CD4-positive, alpha-beta memory T cell (primary cell): Measurements from ENCODE around the gene TRIM41. TPM values are rescaled to one million over a fixed set of nuclear protein-coding genes. Genes with fewer than 3 reads are reported as not detected.

Experiments
- CTCF ChIA-PET: fragments of 350-600 bp; sonication (Branson Sonifier 250); formaldehyde crosslinking; loops from one replicate; lab custom pipeline; 2021; ENCODE audit warnings: inconsistent platforms; ENCODE audit not compliant: partially characterized antibody; lab: Charles Lee
- POLR2A ChIA-PET: fragments of 350-600 bp; sonication (Branson Sonifier 250); formaldehyde crosslinking; loops from one replicate; lab custom pipeline; 2021; ENCODE audit not compliant: partially characterized antibody; lab: Charles Lee
- DNase-seq, 5 donors: peaks; one replicate each; pipeline versions ENCODE4 v3.0.0 to v3.0.0-alpha.2; 2020 to 2022; ENCODE audit warnings: mixed read lengths in 1 of 5
- H3K27ac ChIP-seq: one replicate; pipeline ENCODE4 v1.7.0; 2013; ENCODE audit warnings: low read depth, low read length
- H3K27me3 ChIP-seq: 2 replicates; pipeline ENCODE4 v1.7.0; 2013; ENCODE audit warnings: mild to moderate bottlenecking, low read length, moderate library complexity; ENCODE audit not compliant: insufficient read depth
- H3K36me3 ChIP-seq: 2 replicates; pipeline ENCODE4 v1.7.0; 2013; ENCODE audit warnings: mild to moderate bottlenecking, low read length, moderate library complexity; ENCODE audit not compliant: insufficient read depth
- H3K4me1 ChIP-seq: 2 replicates; pipeline ENCODE4 v1.7.0; 2013; ENCODE audit warnings: mild to moderate bottlenecking, low read length, moderate library complexity; ENCODE audit not compliant: insufficient read depth
- H3K4me3 ChIP-seq, 2 donors: one replicate each; pipeline ENCODE4 v1.7.0; 2013; ENCODE audit warnings: low read length in 2 of 2, mild to moderate bottlenecking in 1 of 2
- H3K9me3 ChIP-seq, 2 donors: one replicate each; pipeline ENCODE4 v1.7.0; 2013; ENCODE audit warnings: low read length in 2 of 2, control low read depth in 1 of 2; ENCODE audit not compliant: control insufficient read depth in 1 of 2
- H3K27ac Mint-ChIP-seq, 7 donors: one replicate each; pipeline ENCODE4 v1.8.0; 2020 to 2021; ENCODE audit warnings: mixed read lengths in 7 of 7, mild to moderate bottlenecking in 6 of 7, inconsistent platforms in 3 of 7, moderate library complexity in 3 of 7
- H3K27me3 Mint-ChIP-seq, 2 donors: one replicate each; pipeline ENCODE4 v1.8.0; 2020 to 2021; ENCODE audit warnings: mixed read lengths in 2 of 2
- H3K36me3 Mint-ChIP-seq, 2 donors: one replicate each; pipeline ENCODE4 v1.8.0; 2020 to 2021; ENCODE audit warnings: mixed read lengths in 2 of 2, inconsistent platforms in 1 of 2, mild to moderate bottlenecking in 1 of 2
- H3K4me1 Mint-ChIP-seq, 4 donors: one replicate each; pipeline ENCODE4 v1.8.0; 2020 to 2021; ENCODE audit warnings: mixed read lengths in 4 of 4, mild to moderate bottlenecking in 1 of 4
- H3K4me3 Mint-ChIP-seq, 8 donors: one replicate each; pipeline ENCODE4 v1.8.0; 2020 to 2021; ENCODE audit warnings: mixed read lengths in 8 of 8, mild to moderate bottlenecking in 7 of 8, moderate library complexity in 6 of 8, inconsistent platforms in 3 of 8
- H3K9me3 Mint-ChIP-seq, 8 donors: one replicate each; pipeline ENCODE4 v1.8.0; 2020 to 2021; ENCODE audit warnings: mixed read lengths in 8 of 8, mild to moderate bottlenecking in 5 of 8, inconsistent platforms in 3 of 8, moderate library complexity in 1 of 8
- intact Hi-C: fragments of 100-400 bp; cut with micrococcal nuclease; formaldehyde crosslinking; loops from one replicate; pipeline ENCODE4 v1.15.1; 2023
- polyA plus RNA-seq, 2 donors: library from polyadenylated mRNA; unstranded; fragments of 300-500 nt; fragmentation: Illumina TruSeq; gene quantifications; one replicate each; pipeline ENCODE4 v1.2.3, GENCODE V29; 2021
- total RNA-seq, 2 experiments: library from RNA; stranded (reverse); gene quantifications; one replicate each; pipeline ENCODE4 v1.2.3, GENCODE V29; 2021

The TRIM41 gene
- total and polyA plus RNA-seq, 4 experiments from 2014 or later, result 1.7 to 40.7 (median 20.9) TPM

DNA sequence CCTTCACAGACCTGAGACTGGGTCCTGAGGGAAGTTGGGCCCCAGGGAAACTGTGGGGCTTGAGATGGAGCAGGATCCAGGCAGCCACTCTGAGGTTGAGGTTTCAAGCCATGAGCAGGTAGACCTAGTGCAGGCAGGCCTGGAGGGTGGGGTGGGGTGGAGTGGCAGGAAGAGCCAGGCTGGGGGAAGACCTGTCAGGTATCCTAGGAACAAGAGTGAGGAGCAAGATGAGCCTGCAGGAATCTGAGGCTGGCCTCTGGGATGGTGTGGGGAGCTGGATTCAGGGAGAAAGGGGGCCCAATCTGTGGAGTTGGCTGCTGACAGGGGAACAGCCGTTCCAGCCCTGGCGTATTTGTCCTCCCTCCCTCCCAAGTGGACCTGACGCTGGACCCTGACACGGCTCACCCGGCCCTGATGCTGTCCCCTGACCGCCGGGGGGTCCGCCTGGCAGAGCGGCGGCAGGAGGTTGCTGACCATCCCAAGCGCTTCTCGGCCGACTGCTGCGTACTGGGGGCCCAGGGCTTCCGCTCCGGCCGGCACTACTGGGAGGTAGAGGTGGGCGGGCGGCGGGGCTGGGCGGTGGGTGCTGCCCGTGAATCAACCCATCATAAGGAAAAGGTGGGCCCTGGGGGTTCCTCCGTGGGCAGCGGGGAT, 10.8 kb downstream of the TRIM41 start:
- H3K9me3 Mint-ChIP-seq, result peaks cover 0 to 4% (median 0%) of the 10 kb centered on the region in 8 donors
- H3K27ac Mint-ChIP-seq, result peak overlapping the region in 2 of 7 donors; percentile 57 to 70
- intact Hi-C loops, result no loop called here
- H3K27me3 ChIP-seq, result no peaks in the 10 kb centered on the region
- peaks cover 64 to 88% of the 10 kb centered on the region in 2 donors for H3K36me3 Mint-ChIP-seq
- H3K4me1 Mint-ChIP-seq, result peaks cover 14 to 37% (median 20%) of the 10 kb centered on the region in 4 donors
- H3K4me3 ChIP-seq, result no peak overlapping the region
- peaks cover 73% of the 10 kb centered on the region for H3K36me3 ChIP-seq
- H3K4me3 Mint-ChIP-seq, result no peak overlapping the region
- DNase-seq, result no peak
- H3K27ac ChIP-seq, result no peak overlapping the region
- ChIA-PET CTCF (no interaction called here), POLR2A (interaction anchor here (1.1 to 22.7 kb wide), 6 partner anchors 8 to 27 kb away, joined by 3 to 339 read pairs (median 4); partner anchors contain the start of genes TRIM41 and TRIM52)
- no peaks in the 10 kb centered on the region for H3K27me3 Mint-ChIP-seq
- H3K9me3 ChIP-seq, result no peaks in the 10 kb centered on the region
- no peaks in the 10 kb centered on the region for H3K4me1 ChIP-seq

GRCh38 chr5:181234455-181235306, 11.6 kb downstream of the TRIM41 start:
- Histone ChIP-seq H3K27ac (no peak overlapping the region), H3K36me3 (peaks cover 81% of the 10 kb centered on the region), H3K27me3 (no peaks in the 10 kb centered on the region), H3K4me1 (no peaks in the 10 kb centered on the region), H3K4me3 (no peak overlapping the region), H3K9me3 (no peaks in the 10 kb centered on the region)
- Mint-ChIP-seq H3K36me3 (peaks cover 69 to 88% of the 10 kb centered on the region in 2 donors), H3K9me3 (peaks cover 0 to under 1% (median 0%) of the 10 kb centered on the region in 8 donors), H3K4me3 (no peak overlapping the region), H3K4me1 (peaks cover 9 to 36% (median 19%) of the 10 kb centered on the region in 4 donors), H3K27ac (peak overlapping the region in 5 of 7 donors; percentile 32 to 77 (median 49)), H3K27me3 (no peaks in the 10 kb centered on the region)
- DNase-seq, result no peak
- intact Hi-C loops, result no loop called here
- ChIA-PET POLR2A (interaction anchor here (0.9 to 22.7 kb wide), 8 partner anchors 9 to 26 kb away, joined by 3 to 339 read pairs (median 4); partner anchors contain the start of genes RACK1, TRIM41 and TRIM52), CTCF (no interaction called here)

GRCh38 chr5:181235323-181235688, 12.2 kb downstream of the TRIM41 start:
- H3K4me3 Mint-ChIP-seq, result no peak overlapping the region
- peaks cover 66 to 90% of the 10 kb centered on the region in 2 donors for H3K36me3 Mint-ChIP-seq
- Histone ChIP-seq H3K27ac (no peak overlapping the region), H3K27me3 (no peaks in the 10 kb centered on the region), H3K9me3 (no peaks in the 10 kb centered on the region), H3K4me1 (no peaks in the 10 kb centered on the region), H3K4me3 (no peak overlapping the region), H3K36me3 (peaks cover 84% of the 10 kb centered on the region)
- H3K9me3 Mint-ChIP-seq, result no peaks in the 10 kb centered on the region
- intact Hi-C loops, result no loop called here
- no peaks in the 10 kb centered on the region for H3K27me3 Mint-ChIP-seq
- H3K4me1 Mint-ChIP-seq, result peaks cover 6 to 33% (median 16%) of the 10 kb centered on the region in 4 donors
- CTCF ChIA-PET, result no interaction called here
- peak overlapping the region in 4 of 7 donors; percentile 7 to 77 (median 37) for H3K27ac Mint-ChIP-seq
- POLR2A ChIA-PET, result interaction anchor here (0.9 to 22.7 kb wide), 8 partner anchors 8 to 26 kb away, joined by 3 to 339 read pairs (median 4); partner anchors contain the start of genes RACK1, TRIM41 and TRIM52
- no peak for DNase-seq

DNA sequence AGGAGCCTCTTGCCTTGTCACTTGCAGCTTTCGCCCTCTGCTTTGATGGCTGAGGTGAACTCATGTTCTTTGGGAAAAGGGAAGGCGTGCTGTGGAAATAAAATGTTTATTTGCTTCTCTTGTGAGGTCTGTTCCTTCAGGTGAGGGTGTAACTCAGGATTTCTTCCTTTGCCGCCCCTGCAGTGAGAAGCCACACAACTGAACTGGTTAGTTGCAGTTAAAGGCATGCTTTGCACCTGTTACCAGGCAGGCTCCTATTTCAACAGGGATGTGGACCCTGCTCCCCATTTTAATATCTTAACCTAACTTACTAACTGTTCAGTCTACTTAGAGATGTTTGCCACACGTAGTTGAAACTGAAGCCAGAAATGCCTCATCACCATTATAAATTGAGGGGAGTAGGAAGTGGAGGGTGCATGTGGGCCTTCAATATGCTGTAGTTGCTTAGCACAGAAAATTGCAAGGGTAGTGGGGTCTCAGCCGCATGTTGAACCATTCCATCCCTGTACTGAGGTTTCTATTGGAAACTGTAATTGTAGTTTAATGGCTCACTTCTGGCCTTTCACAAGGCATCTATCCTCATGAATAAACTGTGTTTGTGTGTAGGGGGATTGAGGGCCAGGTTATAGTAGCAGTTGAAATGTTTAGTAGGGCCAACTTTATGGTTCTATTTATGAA, 12.7 kb downstream of the TRIM41 start:
- H3K36me3 Mint-ChIP-seq, result peaks cover 69 to 90% of the 10 kb centered on the region in 2 donors
- no peaks in the 10 kb centered on the region for H3K27me3 Mint-ChIP-seq
- H3K4me3 Mint-ChIP-seq, result no peak overlapping the region
- peaks cover 79% of the 10 kb centered on the region for H3K36me3 ChIP-seq
- no peaks in the 10 kb centered on the region for H3K27me3 ChIP-seq
- H3K4me3 ChIP-seq, result no peak overlapping the region
- CTCF ChIA-PET, result no interaction called here
- no peak overlapping the region for H3K27ac ChIP-seq
- H3K4me1 ChIP-seq, result peaks cover 4% of the 10 kb centered on the region
- POLR2A ChIA-PET, result interaction anchor here (0.9 to 22.7 kb wide), 6 partner anchors 8 to 31 kb away, joined by 4 to 339 read pairs (median 9); partner anchors contain the start of genes RACK1, TRIM41, TRIM52 and TRIM7
- H3K27ac Mint-ChIP-seq, result peak overlapping the region in 5 of 7 donors; percentile 7 to 74 (median 29)
- peaks cover 6 to 34% (median 16%) of the 10 kb centered on the region in 4 donors for H3K4me1 Mint-ChIP-seq
- no peaks in the 10 kb centered on the region for H3K9me3 ChIP-seq
- no peak for DNase-seq
- H3K9me3 Mint-ChIP-seq, result no peaks in the 10 kb centered on the region
- intact Hi-C loops, result no loop called here

GRCh38 chr5:181236471-181236870, 13.4 kb downstream of the TRIM41 start:
- H3K36me3 Mint-ChIP-seq, result peaks cover 68 to 91% of the 10 kb centered on the region in 2 donors
- ChIA-PET CTCF (no interaction called here), POLR2A (interaction anchor here (0.9 to 22.7 kb wide), 3 partner anchors 10 to 32 kb away, joined by 4 to 339 read pairs (median 4); partner anchors contain the start of genes TRIM41 and TRIM7)
- H3K4me1 ChIP-seq, result peaks cover 10% of the 10 kb centered on the region
- no peaks in the 10 kb centered on the region for H3K27me3 Mint-ChIP-seq
- H3K4me1 Mint-ChIP-seq, result peaks cover 8 to 41% (median 20%) of the 10 kb centered on the region in 4 donors
- H3K4me3 Mint-ChIP-seq, result no peak overlapping the region
- no peaks in the 10 kb centered on the region for H3K9me3 ChIP-seq
- no peak overlapping the region for H3K27ac ChIP-seq
- intact Hi-C loops, result no loop called here
- no peak for DNase-seq
- peak overlapping the region in 2 of 7 donors; percentile 24 to 42 for H3K27ac Mint-ChIP-seq
- H3K4me3 ChIP-seq, result no peak overlapping the region
- H3K36me3 ChIP-seq, result peaks cover 75% of the 10 kb centered on the region
- H3K27me3 ChIP-seq, result no peaks in the 10 kb centered on the region
- no peaks in the 10 kb centered on the region for H3K9me3 Mint-ChIP-seq

GRCh38 chr5:181236954-181237641, 14.0 kb downstream of the TRIM41 start:
- ChIA-PET POLR2A (interaction anchor here (0.8 to 22.7 kb wide), 5 partner anchors 11 to 45 kb away, joined by 3 to 397 read pairs (median 4); partner anchors contain the start of genes TRIM41, TRIM52 and TRIM7), CTCF (no interaction called here)
- Mint-ChIP-seq H3K9me3 (no peaks in the 10 kb centered on the region), H3K4me1 (peaks cover 14 to 46% (median 26%) of the 10 kb centered on the region in 4 donors), H3K27me3 (no peaks in the 10 kb centered on the region), H3K36me3 (peaks cover 71 to 91% of the 10 kb centered on the region in 2 donors), H3K4me3 (no peak overlapping the region), H3K27ac (peak overlapping the region in 4 of 7 donors; percentile 24 to 100 (median 64))
- Histone ChIP-seq H3K27ac (peak overlapping the region; percentile 13), H3K9me3 (no peaks in the 10 kb centered on the region), H3K4me1 (peaks cover 16% of the 10 kb centered on the region), H3K36me3 (peaks cover 76% of the 10 kb centered on the region), H3K27me3 (no peaks in the 10 kb centered on the region), H3K4me3 (no peak overlapping the region)
- no peak for DNase-seq
- intact Hi-C loops, result no loop called here
